ENCODE data around the gene NOL6.
A peak's percentile ranks its signal among the peaks of the same experiment; 100 is the strongest.

The NOL6 gene

GRCh38 chr9:33475357-33475756 is 1.6 kb upstream of the NOL6 start:
- no peak for DNase-seq (ENCODE audit: low read depth)

GRCh38 chr9:33472881-33473615 is 676 bp downstream of the NOL6 start:
- no peak for TF ChIP-seq CTCF (IDR thresholded peaks at IDR 0.05; ENCODE audit: low read depth, low read length, missing control alignments)
- peak overlapping the region; percentile 88 for H3K4me3 ChIP-seq (ENCODE audit: low read depth, low read length)
- no peak for DNase-seq (ENCODE audit: low read depth)

More at GRCh38 chr9:33475357-33475756, 1.6 kb upstream of the NOL6 start:
- no peak for TF ChIP-seq CTCF (IDR thresholded peaks at IDR 0.05; ENCODE audit: low read depth, low read length, missing control alignments)
- no peak overlapping the region for H3K4me3 ChIP-seq (ENCODE audit: low read depth, low read length)

- no peak for DNase-seq (ENCODE audit: low read depth)
- TF ChIP-seq CTCF (IDR thresholded peaks at IDR 0.05; ENCODE audit: low read depth, low read length, missing control alignments): no peak
- H3K4me3 ChIP-seq (ENCODE audit: low read depth, low read length): peak overlapping the region; percentile 88
These were observed 1.4 kb downstream of the NOL6 start for GRCh38 chr9:33472171-33472880.

- no peak for DNase-seq (ENCODE audit: low read depth)
- H3K4me3 ChIP-seq (ENCODE audit: low read depth, low read length): no peak overlapping the region
- TF ChIP-seq CTCF (IDR thresholded peaks at IDR 0.05; ENCODE audit: low read depth, low read length, missing control alignments): no peak
These were observed 2.4 kb downstream of the NOL6 start for GRCh38 chr9:33471361-33471760.

GRCh38 chr9:33469891-33470290 is 3.8 kb downstream of the NOL6 start:
- no peak for DNase-seq (ENCODE audit: low read depth)
- H3K4me3 ChIP-seq (ENCODE audit: low read depth, low read length): no peak overlapping the region
- no peak for TF ChIP-seq CTCF (IDR thresholded peaks at IDR 0.05; ENCODE audit: low read depth, low read length, missing control alignments)

- TF ChIP-seq CTCF (IDR thresholded peaks at IDR 0.05; ENCODE audit: low read depth, low read length, missing control alignments): no peak
- no peak overlapping the region for H3K4me3 ChIP-seq (ENCODE audit: low read depth, low read length)
- DNase-seq (ENCODE audit: low read depth): no peak
These were observed 4.7 kb downstream of the NOL6 start for GRCh38 chr9:33468797-33469621.
